ENCODE data around the gene PLRG1.
A peak's percentile ranks its signal among the peaks of the same experiment; 100 is the strongest.

Gene PLRG1

DNA sequence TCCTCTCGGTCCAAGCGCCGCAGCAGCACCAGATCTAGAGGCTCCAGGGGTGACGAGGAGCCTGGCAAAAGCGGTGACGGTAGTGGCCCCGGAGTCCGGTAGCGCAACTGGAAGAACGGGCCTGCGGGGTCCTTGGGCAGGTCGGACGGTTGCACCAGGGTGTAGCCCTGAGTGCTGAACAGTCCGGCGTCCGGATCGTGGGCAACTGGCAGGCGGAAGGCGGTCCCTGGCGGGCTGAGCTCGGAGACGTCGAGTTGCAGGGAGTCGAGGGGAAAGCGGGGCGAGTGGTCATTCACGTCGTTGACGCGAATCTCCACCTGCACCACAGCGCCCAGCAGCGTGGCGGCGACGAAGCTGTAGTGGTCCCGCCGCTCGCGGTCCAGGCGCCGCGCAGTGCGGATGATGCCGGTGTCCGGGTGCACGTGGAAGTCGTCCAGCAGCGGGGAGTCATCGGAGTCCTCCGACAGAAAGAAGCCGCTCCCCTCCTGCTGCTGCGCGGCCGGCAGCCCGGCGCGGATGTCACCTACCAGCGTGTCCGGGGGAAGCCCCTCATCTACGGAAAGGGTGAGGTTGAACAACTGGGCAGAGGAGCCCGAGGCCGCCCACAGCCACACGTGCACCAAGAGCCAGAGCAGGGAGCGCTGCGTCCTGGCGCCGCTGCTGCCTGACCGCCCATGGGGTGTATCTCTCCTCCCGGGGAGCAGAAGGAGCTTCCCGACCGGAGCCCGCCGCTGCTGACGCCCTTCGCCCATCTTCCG is 59.4 kb downstream of the PLRG1 start:
- H3K4me1 ChIP-seq (ENCODE audit: control insufficient read depth, insufficient read depth, low read length) = no peaks in the 10 kb centered on the region; the same call in 1 of the 2 replicates
- H3K27me3 ChIP-seq (ENCODE audit: control insufficient read depth, insufficient read depth, low read length) = peaks cover 70% of the 10 kb centered on the region
- H3K4me3 ChIP-seq (ENCODE audit: low read depth, low read length) = peak overlapping the region; percentile 73
- no peaks in the 10 kb centered on the region for H3K36me3 ChIP-seq (ENCODE audit: control insufficient read depth, insufficient read depth, low read length)
- no peak overlapping the region for H3K27ac ChIP-seq (ENCODE audit: low read depth, low read length)
- peak overlapping the region; percentile 35; the same call in 1 of the 2 replicates for H3K9ac ChIP-seq (ENCODE audit: low read depth, low read length)
- H3K9me3 ChIP-seq (ENCODE audit: control insufficient read depth, insufficient read depth, low read length) = no peaks in the 10 kb centered on the region

DNA sequence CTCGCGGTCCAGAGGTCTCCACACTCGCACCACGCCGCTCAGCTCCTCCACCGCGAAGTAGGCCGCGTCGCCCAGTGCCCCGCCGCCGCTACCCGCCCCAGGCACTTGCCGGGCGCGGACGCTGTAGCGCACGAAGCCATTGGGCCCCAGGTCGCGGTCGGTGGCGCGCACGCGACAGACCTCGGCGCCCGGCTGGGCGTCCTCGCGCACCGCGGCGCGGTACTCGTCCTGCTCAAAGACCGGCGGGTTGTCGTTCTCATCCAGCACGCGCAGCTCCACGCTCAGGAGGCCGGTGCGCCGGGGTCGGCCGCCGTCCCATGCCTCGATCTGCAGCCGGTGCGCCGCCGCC is 60.0 kb downstream of the PLRG1 start:
- Histone ChIP-seq H3K9ac (ENCODE audit: low read depth, low read length) (no peak overlapping the region), H3K9me3 (ENCODE audit: control insufficient read depth, insufficient read depth, low read length) (no peaks in the 10 kb centered on the region), H3K4me3 (ENCODE audit: low read depth, low read length) (peak overlapping the region; percentile 73), H3K27ac (ENCODE audit: low read depth, low read length) (no peak overlapping the region), H3K27me3 (ENCODE audit: control insufficient read depth, insufficient read depth, low read length) (peaks cover 73% of the 10 kb centered on the region), H3K4me1 (ENCODE audit: control insufficient read depth, insufficient read depth, low read length) (no peaks in the 10 kb centered on the region; the same call in 1 of the 2 replicates), H3K36me3 (ENCODE audit: control insufficient read depth, insufficient read depth, low read length) (no peaks in the 10 kb centered on the region)

DNA sequence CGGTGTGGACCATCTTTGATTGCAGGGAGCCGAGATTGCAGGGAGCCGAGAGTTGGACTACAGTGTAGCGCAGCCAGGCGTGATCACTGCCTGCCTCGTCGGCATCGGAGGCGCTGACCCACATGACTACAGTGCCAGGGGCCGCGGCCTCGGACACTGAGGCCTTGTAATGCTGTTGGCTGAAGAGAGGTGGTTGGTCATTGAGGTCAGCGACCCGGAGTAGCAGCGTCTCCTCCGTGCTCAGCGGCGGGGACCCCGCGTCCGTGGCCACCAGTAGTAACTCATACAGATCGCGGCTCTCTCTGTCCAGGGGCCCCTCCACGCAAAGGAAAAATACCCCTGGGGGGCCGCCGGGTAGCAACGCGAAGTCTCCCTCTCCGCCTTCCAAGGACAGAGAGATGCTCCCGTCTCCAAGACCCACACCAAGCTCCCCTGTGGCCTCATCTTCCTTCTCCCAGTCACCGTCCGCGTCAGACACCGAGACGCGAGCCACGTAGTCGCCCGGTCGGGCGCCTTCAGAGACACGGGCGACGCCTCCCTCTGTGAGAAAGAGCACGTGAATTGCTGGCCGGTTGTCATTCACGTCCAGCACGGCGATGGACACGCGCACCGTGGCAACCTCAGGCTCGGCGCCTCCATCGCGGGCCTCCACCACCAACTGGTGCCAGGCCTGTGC is 60.5 kb downstream of the PLRG1 start:
- Histone ChIP-seq H3K27me3 (ENCODE audit: control insufficient read depth, insufficient read depth, low read length) (peaks cover 73% of the 10 kb centered on the region), H3K4me1 (ENCODE audit: control insufficient read depth, insufficient read depth, low read length) (no peaks in the 10 kb centered on the region; the same call in 1 of the 2 replicates)

DNA sequence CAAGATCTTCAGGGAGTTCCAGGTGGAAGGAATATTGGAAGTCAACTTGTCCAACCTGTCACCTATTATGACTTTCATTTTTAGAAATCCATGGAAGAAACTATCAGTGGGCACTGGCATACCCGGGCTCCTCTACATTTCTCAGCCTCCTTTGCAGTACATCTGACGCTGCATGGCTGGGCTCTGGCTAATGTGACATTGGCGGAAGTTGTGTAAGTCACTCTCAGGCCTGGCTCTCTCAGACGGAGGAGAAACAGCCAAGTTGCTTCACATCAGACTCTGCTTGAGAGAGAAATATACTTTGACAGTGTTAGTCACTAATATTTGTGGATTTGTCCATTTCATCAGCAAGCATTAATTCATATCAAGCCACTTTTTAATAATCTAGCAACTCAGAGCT is 63.1 kb downstream of the PLRG1 start:
- H3K27ac ChIP-seq (ENCODE audit: low read depth, low read length) = no peak overlapping the region
- peaks cover 58% of the 10 kb centered on the region for H3K27me3 ChIP-seq (ENCODE audit: control insufficient read depth, insufficient read depth, low read length)
- no peaks in the 10 kb centered on the region for H3K36me3 ChIP-seq (ENCODE audit: control insufficient read depth, insufficient read depth, low read length)
- no peak overlapping the region for H3K9ac ChIP-seq (ENCODE audit: low read depth, low read length)
- no peak overlapping the region for H3K4me3 ChIP-seq (ENCODE audit: low read depth, low read length)
- no peaks in the 10 kb centered on the region for H3K9me3 ChIP-seq (ENCODE audit: control insufficient read depth, insufficient read depth, low read length)
- H3K4me1 ChIP-seq (ENCODE audit: control insufficient read depth, insufficient read depth, low read length) = no peaks in the 10 kb centered on the region; the same call in 1 of the 2 replicates

More for the DNA sequence above, 60.5 kb downstream of the PLRG1 start:
- Histone ChIP-seq H3K9ac (ENCODE audit: low read depth, low read length) (no peak overlapping the region), H3K4me3 (ENCODE audit: low read depth, low read length) (peak overlapping the region; percentile 73; the same call in 1 of the 2 replicates), H3K36me3 (ENCODE audit: control insufficient read depth, insufficient read depth, low read length) (no peaks in the 10 kb centered on the region), H3K9me3 (ENCODE audit: control insufficient read depth, insufficient read depth, low read length) (no peaks in the 10 kb centered on the region), H3K27ac (ENCODE audit: low read depth, low read length) (no peak overlapping the region)

DNA sequence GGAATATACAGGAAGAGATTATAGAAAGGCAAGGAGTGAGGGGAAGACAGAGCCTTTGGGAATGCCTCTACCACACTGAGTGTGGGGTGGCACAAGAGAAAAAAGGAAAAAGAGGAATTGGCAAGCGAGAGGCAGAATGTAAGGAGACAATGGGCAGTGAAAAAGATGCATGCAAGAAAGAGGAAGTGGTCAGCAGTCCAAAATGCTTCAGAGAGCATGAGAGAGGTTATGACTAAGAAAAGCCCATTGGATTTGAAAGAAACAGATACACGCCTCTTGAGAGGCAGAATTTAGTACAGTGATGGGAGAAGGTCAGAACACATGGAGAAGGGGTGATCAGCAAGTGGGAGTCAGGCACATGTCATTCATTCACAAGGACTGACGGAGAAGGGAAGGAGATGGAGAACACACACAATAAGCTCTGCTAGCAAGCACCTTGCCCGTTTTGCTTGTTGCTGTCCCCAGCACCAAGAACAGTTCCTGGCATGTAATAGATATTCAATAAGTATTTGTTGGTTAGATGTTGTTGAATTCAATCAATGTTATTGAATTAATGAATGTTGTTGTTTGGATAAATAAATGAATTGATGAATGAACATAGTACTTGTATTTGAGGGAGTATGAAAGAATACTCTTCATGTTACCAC is 65.0 kb downstream of the PLRG1 start:
- H3K36me3 ChIP-seq (ENCODE audit: control insufficient read depth, insufficient read depth, low read length) = no peaks in the 10 kb centered on the region

More for the DNA sequence above, 65.0 kb downstream of the PLRG1 start:
- Histone ChIP-seq H3K4me3 (ENCODE audit: low read depth, low read length) (no peak overlapping the region), H3K4me1 (ENCODE audit: control insufficient read depth, insufficient read depth, low read length) (no peaks in the 10 kb centered on the region), H3K27me3 (ENCODE audit: control insufficient read depth, insufficient read depth, low read length) (peaks cover 39% of the 10 kb centered on the region), H3K9me3 (ENCODE audit: control insufficient read depth, insufficient read depth, low read length) (no peaks in the 10 kb centered on the region), H3K27ac (ENCODE audit: low read depth, low read length) (no peak overlapping the region), H3K9ac (ENCODE audit: low read depth, low read length) (no peak overlapping the region)
